ENCODE results near the gene ANKH.

ANKH gene

GRCh38 chr5:14659821-14660607, 211.6 kb downstream of the ANKH start:
- DNase-seq, result no peak

GRCh38 chr5:14656898-14657297, 214.7 kb downstream of the ANKH start:
- no peak for DNase-seq

GRCh38 chr5:14655146-14655741, 216.3 kb downstream of the ANKH start:
- no peak for DNase-seq
